ENCODE measurements around the gene OR13F1. TPM values are rescaled to one million over a fixed set of nuclear protein-coding genes. Genes with fewer than 3 reads are reported as not detected.

The OR13F1 gene
- total and polyA plus RNA-seq, 10 of the 15 experiments (the other 5 are each of a cell fraction or from before 2014, with no cell fraction given), result not detected

- Histone ChIP-seq H3K9ac (ENCODE audit: control insufficient read depth, insufficient read depth, low read length) (no peak overlapping the region), H3K36me3 (ENCODE audit: control insufficient read depth in 2 of 2, insufficient read depth in 2 of 2, low read length in 1 of 2) (no peaks in the 10 kb centered on the region), H3K4me2 (ENCODE audit: control insufficient read depth, insufficient read depth) (no peak overlapping the region), H3K79me2 (ENCODE audit: control insufficient read depth, insufficient read depth, low read length) (no peaks in the 10 kb centered on the region), H3K27me3 (replicated peaks in 1 of 2; ENCODE audit: control insufficient read depth in 2 of 2, insufficient read depth in 2 of 2, low read length in 1 of 2) (no peaks in the 10 kb centered on the region), H3K4me3 (no peak overlapping the region), H2AFZ (ENCODE audit: control insufficient read depth, low read depth, low read length) (no peak overlapping the region), H3K9me3 (replicated peaks; ENCODE audit: control insufficient read depth, insufficient read depth, low read length) (no peaks in the 10 kb centered on the region; the same call in 2 of the 3 replicates), H3K27ac (ENCODE audit: control insufficient read depth, insufficient read depth) (no peak overlapping the region), H3K4me1 (ENCODE audit: control insufficient read depth, insufficient read depth, low read length) (no peaks in the 10 kb centered on the region), H4K20me1 (ENCODE audit: control insufficient read depth, insufficient read depth) (no peaks in the 10 kb centered on the region)
- in situ Hi-C loops (cut with MboI) (no loop called here), intact Hi-C loops (cut with micrococcal nuclease; ENCODE audit: unreplicated experiment) (no loop called here)
- TF ChIP-seq RB1 (IDR thresholded peaks at IDR 0.05; ENCODE audit: borderline replicate concordance), result no peak
- TF ChIP-seq RAD51 (IDR thresholded peaks at IDR 0.05), result no peak
- TF ChIP-seq DPF2 (IDR thresholded peaks at IDR 0.05), result no peak
- no peak for TF ChIP-seq JUND (IDR thresholded peaks at IDR 0.05; ENCODE audit: low read depth, low read length)
- no peak for TF ChIP-seq IKZF2 (IDR thresholded peaks at IDR 0.05)
- no peak for TF ChIP-seq NFYA (IDR thresholded peaks at IDR 0.05; ENCODE audit: borderline replicate concordance, low read depth, low read length)
- no peak for TF ChIP-seq SMC3 (IDR thresholded peaks at IDR 0.05; ENCODE audit: borderline replicate concordance, low read length)
- TF ChIP-seq ATF3 (IDR thresholded peaks at IDR 0.05; ENCODE audit: borderline replicate concordance, extremely low read depth, low read depth, low read length), result no peak
- TF ChIP-seq BMI1 (IDR thresholded peaks at IDR 0.05; ENCODE audit: borderline replicate concordance), result no peak
- no peak for TF ChIP-seq BCL3 (IDR thresholded peaks at IDR 0.05; ENCODE audit: borderline replicate concordance, insufficient read depth, low read depth, low read length, poor library complexity, severe bottlenecking)
- no peak for TF ChIP-seq KDM1A (IDR thresholded peaks at IDR 0.05; ENCODE audit: borderline replicate concordance)
- TF ChIP-seq RCOR1 (conservative IDR thresholded peaks at IDR 0.05; ENCODE audit: low read depth, low read length), result no peak
- no peak for TF ChIP-seq IKZF1 (conservative IDR thresholded peaks at IDR 0.05)
- TF ChIP-seq HDAC6 (IDR thresholded peaks at IDR 0.05; ENCODE audit: unreplicated experiment), result no peak
- TF ChIP-seq ZNF274 (IDR thresholded peaks at IDR 0.05; ENCODE audit: insufficient read depth, insufficient read length), result no peak
- TF ChIP-seq E2F8 (IDR thresholded peaks at IDR 0.05; ENCODE audit: low read depth, partially characterized antibody), result no peak
- TF ChIP-seq ZNF687 (IDR thresholded peaks at IDR 0.05), result no peak
- TF ChIP-seq CHD4 (IDR thresholded peaks at IDR 0.05), result no peak
- ATAC-seq, result no peak
- no peak for FAIRE-seq
- ChIA-PET CTCF (interaction anchor here (1.8 kb wide), 1 partner anchor 10 kb away, joined by 4 read pairs; no protein-coding TSS in a partner anchor), POLR2A (no interaction called here), RAD21 (ENCODE audit: unreplicated experiment) (no interaction called here), SMC1A (ENCODE audit: uncharacterized antibody, unreplicated experiment) (interaction anchor here (1.0 kb wide), 1 partner anchor 8 kb away, joined by 3 read pairs; no protein-coding TSS in a partner anchor)
- no peak for DNase-seq (ENCODE audit: low read depth, low spot score)
- no TSS peak for BruUV-seq (replicated peaks)
- 6% methylated on average over 1 of the region's 1 CpG for WGBS (ENCODE audit: insufficient coverage, insufficient replicate concordance, low lambda C conversion rate, missing lambda C conversion rate)
Observed at GRCh38 chr9:104553261-104553660, 49.2 kb downstream of the OR13F1 start.

Data from GM12878 (cell line).